ENCODE data around the gene NGF. TPM values are rescaled to one million over a fixed set of nuclear protein-coding genes. Genes with fewer than 3 reads are reported as not detected.

The NGF gene
- total RNA-seq, 1 donor from 2014 or later: 1.1 TPM

DNA sequence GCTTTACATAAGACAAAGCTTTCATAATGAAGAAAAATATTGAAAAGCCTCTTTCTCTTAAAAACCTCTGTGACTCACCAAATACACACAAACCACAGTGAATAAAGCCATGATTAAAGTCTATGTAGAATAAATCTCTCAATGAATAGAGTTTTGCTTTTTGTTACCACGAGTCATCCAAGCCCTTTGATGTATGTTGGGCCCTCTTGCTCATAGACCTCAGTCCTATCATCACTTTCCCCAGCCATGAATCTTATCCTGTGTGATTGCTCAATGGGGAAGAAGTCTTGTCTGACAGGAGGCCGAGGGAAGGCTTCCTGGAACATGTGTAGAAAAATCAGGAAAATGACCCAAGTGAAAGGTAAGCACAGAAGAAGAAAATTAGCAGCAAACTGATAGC, 60.8 kb downstream of the NGF start:
- Histone ChIP-seq H3K27me3 (ENCODE audit: control insufficient read depth, insufficient read depth, low read length) (no peaks in the 10 kb centered on the region), H3K4me3 (ENCODE audit: low read depth, low read length) (no peak overlapping the region), H3K36me3 (ENCODE audit: control insufficient read depth, insufficient read depth, low read length) (no peaks in the 10 kb centered on the region)
- peak; percentile 49 for DNase-seq (ENCODE audit: low read depth)
- TF ChIP-seq CTCF (IDR thresholded peaks at IDR 0.05; ENCODE audit: insufficient read depth, low read length, severe bottlenecking): no peak
- FAIRE-seq: no peak

DNA sequence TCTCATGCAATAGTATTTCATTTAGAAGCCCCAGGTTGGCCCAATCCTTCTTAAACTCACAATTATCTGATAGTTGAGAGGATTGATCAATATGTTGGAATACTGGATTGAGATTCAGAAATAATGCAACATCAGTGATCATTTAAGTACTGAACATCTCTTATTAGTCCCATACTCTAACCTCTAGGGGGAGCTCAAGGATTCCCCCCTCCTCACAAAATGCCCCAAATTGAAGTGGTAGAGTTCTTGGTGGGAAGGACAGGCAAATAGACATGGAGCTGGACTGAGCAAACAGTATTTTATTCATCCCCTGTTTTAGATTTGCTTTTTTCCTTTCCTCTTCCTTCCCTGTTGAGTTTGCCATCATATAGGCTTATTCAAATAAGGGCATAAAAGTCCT, 62.8 kb downstream of the NGF start:
- peak; percentile 27 for DNase-seq (ENCODE audit: low read depth)
- peak; percentile 38 for TF ChIP-seq CTCF (IDR thresholded peaks at IDR 0.05; ENCODE audit: insufficient read depth, low read length, severe bottlenecking)
- Histone ChIP-seq H3K27me3 (ENCODE audit: control insufficient read depth, insufficient read depth, low read length) (no peaks in the 10 kb centered on the region), H3K4me3 (ENCODE audit: low read depth, low read length) (no peak overlapping the region), H3K36me3 (ENCODE audit: control insufficient read depth, insufficient read depth, low read length) (no peaks in the 10 kb centered on the region)
- FAIRE-seq: no peak

DNA sequence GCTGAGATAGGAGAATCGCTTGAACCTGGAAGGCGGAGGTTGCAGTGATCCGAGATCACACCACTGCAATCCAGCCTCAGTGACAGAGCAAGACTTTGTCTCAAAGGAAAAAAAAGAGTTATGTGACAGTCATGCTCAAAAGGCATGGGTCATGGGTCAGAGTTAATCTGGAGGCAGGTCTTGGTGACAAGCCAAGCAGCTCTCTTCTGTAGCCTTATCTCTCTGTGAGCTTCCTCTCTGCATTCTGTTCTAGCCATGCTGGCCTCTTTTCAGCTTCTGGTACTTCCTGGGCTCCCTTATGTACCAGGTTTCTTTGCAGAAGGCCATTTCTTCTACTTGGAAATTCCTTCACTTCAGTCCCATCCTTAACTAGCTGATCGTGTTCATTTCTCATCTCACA, 63.6 kb downstream of the NGF start:
- Histone ChIP-seq H3K27me3 (ENCODE audit: control insufficient read depth, insufficient read depth, low read length) (no peaks in the 10 kb centered on the region), H3K4me3 (ENCODE audit: low read depth, low read length) (no peak overlapping the region), H3K36me3 (ENCODE audit: control insufficient read depth, insufficient read depth, low read length) (no peaks in the 10 kb centered on the region)
- no peak for FAIRE-seq
- no peak for TF ChIP-seq CTCF (IDR thresholded peaks at IDR 0.05; ENCODE audit: insufficient read depth, low read length, severe bottlenecking)
- DNase-seq (ENCODE audit: low read depth): no peak

DNA sequence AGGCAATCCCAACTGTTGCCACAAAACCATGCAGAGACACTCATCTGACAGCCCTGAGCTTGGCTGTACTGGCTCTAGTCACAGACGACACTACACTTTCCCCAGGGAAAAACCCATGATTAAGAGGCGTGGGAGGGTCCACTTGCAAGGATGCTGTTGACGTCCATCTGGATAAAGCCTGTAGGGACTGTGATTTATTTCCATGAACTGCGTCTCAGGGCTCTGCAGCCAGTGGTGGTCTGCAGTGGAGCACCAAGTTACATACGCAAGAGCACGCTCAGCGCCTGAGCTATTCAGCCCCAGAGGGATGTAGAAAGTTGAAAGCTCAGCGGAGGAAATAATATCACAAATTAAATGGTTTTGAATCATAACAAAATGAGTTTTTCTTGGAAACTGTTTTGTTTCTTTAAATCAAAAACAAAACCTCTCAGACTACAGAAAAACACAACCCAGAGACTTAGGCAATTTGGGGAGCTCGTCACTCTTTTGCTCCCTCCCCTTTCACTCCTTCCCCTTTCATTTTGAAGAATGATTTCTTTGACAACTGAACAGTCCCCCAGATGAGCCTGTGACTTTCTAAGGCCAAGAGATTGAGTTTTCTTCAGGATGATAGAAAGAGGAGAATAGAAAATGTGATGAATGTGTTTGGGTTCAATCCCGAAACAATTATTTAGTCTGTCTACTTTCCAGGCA, 71.2 kb downstream of the NGF start:
- no peaks in the 10 kb centered on the region for H3K27me3 ChIP-seq (ENCODE audit: control insufficient read depth, insufficient read depth, low read length)
- FAIRE-seq (peak; percentile 40), DNase-seq (ENCODE audit: low read depth) (no peak)
- H3K4me3 ChIP-seq (ENCODE audit: low read depth, low read length): no peak overlapping the region
- TF ChIP-seq CTCF (IDR thresholded peaks at IDR 0.05; ENCODE audit: insufficient read depth, low read length, severe bottlenecking): no peak
- H3K36me3 ChIP-seq (ENCODE audit: control insufficient read depth, insufficient read depth, low read length): no peaks in the 10 kb centered on the region

GRCh38 chr1:115265099-115265498, 73.0 kb downstream of the NGF start:
- no peak overlapping the region for H3K4me3 ChIP-seq (ENCODE audit: low read depth, low read length)
- DNase-seq (ENCODE audit: low read depth) (no peak), FAIRE-seq (no peak)
- TF ChIP-seq CTCF (IDR thresholded peaks at IDR 0.05; ENCODE audit: insufficient read depth, low read length, severe bottlenecking): no peak
- no peaks in the 10 kb centered on the region for H3K27me3 ChIP-seq (ENCODE audit: control insufficient read depth, insufficient read depth, low read length)
- H3K36me3 ChIP-seq (ENCODE audit: control insufficient read depth, insufficient read depth, low read length): no peaks in the 10 kb centered on the region

DNA sequence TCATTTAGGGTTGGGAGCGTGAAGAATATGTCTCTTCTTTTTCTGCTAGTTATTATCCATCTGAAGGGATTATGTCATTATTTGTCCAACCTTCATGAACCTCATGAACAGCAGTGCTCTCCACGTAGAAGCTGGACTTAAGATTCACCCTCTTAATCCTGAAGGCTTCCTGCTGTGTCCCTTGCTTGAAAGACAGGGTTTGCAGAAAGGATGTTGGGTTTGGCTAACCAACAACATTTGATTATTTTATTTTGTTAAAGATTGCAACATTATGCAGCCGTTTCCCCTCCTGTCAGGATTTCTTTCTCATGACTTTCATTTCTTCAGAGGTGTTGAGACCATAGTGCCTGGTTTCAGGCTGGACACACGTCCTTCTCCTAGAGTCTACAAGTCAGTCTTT, 75.2 kb downstream of the NGF start:
- no peak for TF ChIP-seq CTCF (IDR thresholded peaks at IDR 0.05; ENCODE audit: insufficient read depth, low read length, severe bottlenecking)
- DNase-seq (ENCODE audit: low read depth) (no peak), FAIRE-seq (no peak)
- Histone ChIP-seq H3K4me3 (ENCODE audit: low read depth, low read length) (no peak overlapping the region), H3K36me3 (ENCODE audit: control insufficient read depth, insufficient read depth, low read length) (no peaks in the 10 kb centered on the region), H3K27me3 (ENCODE audit: control insufficient read depth, insufficient read depth, low read length) (no peaks in the 10 kb centered on the region)
